22Rv1 (cell line): ENCODE results near the gene GLOD5.

Experiments used
- H3K27ac ChIP-seq: fragments of 450-650 bp; 2 replicates; pipeline ENCODE4 v1.5.1; 2017
- ZFX ChIP-seq: fragments of 450-650 bp; IDR thresholded peaks from 2 replicates; pipeline ENCODE4 v1.6.1; 2017; ENCODE audit warnings: antibody characterized with exemption, borderline replicate concordance
- TF ChIP-seq, protein P1 (sequence below): fragments of 450-650 bp; IDR thresholded peaks from 2 replicates; pipeline ENCODE4 v1.5.1; 2017; ENCODE audit warnings: mild to moderate bottlenecking

Gene GLOD5

GRCh38 chrX:48753708-48754228 is 7.8 kb upstream of the GLOD5 start:
- no peak for TF ChIP-seq ZFX
- TF ChIP-seq, protein P1, sequence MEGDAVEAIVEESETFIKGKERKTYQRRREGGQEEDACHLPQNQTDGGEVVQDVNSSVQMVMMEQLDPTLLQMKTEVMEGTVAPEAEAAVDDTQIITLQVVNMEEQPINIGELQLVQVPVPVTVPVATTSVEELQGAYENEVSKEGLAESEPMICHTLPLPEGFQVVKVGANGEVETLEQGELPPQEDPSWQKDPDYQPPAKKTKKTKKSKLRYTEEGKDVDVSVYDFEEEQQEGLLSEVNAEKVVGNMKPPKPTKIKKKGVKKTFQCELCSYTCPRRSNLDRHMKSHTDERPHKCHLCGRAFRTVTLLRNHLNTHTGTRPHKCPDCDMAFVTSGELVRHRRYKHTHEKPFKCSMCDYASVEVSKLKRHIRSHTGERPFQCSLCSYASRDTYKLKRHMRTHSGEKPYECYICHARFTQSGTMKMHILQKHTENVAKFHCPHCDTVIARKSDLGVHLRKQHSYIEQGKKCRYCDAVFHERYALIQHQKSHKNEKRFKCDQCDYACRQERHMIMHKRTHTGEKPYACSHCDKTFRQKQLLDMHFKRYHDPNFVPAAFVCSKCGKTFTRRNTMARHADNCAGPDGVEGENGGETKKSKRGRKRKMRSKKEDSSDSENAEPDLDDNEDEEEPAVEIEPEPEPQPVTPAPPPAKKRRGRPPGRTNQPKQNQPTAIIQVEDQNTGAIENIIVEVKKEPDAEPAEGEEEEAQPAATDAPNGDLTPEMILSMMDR = no peak
- H3K27ac ChIP-seq = no peak overlapping the region

- H3K27ac ChIP-seq = no peak overlapping the region
- TF ChIP-seq ZFX = no peak
- TF ChIP-seq, protein P1 = no peak
These were observed 7.3 kb upstream of the GLOD5 start for GRCh38 chrX:48754238-48754637.

DNA sequence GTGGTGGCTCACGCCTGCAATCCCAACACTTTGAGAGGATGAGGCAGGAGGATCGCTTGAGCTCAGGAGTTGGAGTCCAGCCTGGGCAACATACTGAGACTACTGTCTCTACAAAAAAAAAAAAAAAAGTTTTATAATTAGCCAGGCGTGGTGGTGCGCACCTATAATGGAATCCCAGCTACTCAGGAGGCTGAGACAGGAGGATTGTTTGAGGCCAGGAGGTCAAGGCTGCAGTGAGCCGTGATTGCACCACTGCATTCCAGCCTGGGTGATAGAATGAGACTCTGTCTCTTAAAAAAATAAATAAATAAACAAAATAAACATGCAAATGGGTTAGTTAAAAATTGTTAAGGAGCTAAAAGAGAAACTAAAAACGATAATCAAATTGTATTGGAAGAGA is 7.7 kb downstream of the GLOD5 start:
- H3K27ac ChIP-seq = no peak overlapping the region
- TF ChIP-seq, protein P1 = no peak
- TF ChIP-seq ZFX = no peak

- no peak for TF ChIP-seq ZFX
- TF ChIP-seq, protein P1 = no peak
These were observed 8.7 kb downstream of the GLOD5 start for GRCh38 chrX:48770296-48770695.

GRCh38 chrX:48772602-48773001 is 11.1 kb downstream of the GLOD5 start:
- no peak for TF ChIP-seq ZFX
- TF ChIP-seq, protein P1 = no peak
- H3K27ac ChIP-seq = no peak overlapping the region

More at GRCh38 chrX:48770296-48770695, 8.7 kb downstream of the GLOD5 start:
- no peak overlapping the region for H3K27ac ChIP-seq

- no peak for TF ChIP-seq ZFX
- TF ChIP-seq, protein P1 = no peak
- no peak overlapping the region for H3K27ac ChIP-seq
These were observed 15.4 kb downstream of the GLOD5 start for GRCh38 chrX:48776818-48777439.

DNA sequence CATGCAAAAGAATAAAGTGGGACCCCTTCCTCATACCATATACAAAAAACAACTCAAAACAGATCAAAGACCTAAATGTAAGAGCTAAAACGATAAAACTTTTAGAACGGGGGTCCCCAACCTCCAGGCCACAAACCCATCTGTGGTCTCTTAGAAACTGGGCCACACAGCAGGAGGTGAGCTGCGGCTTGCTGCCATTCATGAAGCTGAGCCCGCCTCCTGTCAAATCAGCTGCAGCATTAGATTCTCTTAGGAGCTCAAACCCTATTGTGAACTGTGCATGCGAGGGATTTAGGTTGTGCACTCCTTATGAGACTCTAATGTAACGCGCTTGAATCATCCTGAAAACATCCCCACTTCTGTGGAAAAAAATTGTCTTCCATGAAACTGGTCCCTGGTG is 17.9 kb downstream of the GLOD5 start:
- H3K27ac ChIP-seq = no peak overlapping the region
- TF ChIP-seq ZFX = no peak
- TF ChIP-seq, protein P1 = no peak
